OCI-LY7 (cell line): ENCODE data around the gene EML6. TPM values are rescaled to one million over a fixed set of nuclear protein-coding genes. Genes with fewer than 3 reads are reported as not detected.

ENCODE experiments used
- BruUV-seq: library from RNA; stranded (reverse); fragments of 400-500 nt; replicated peaks from 2 replicates; lab custom pipeline; 2021; lab: Mats Ljungman, UMichigan
- CTCF ChIA-PET: fragments of 300-600 bp; sonication (Branson Sonifier 250); formaldehyde crosslinking; loops from one replicate; lab custom pipeline; 2022; ENCODE audit warnings: antibody characterized with exemption; ENCODE audit not compliant: unreplicated experiment; lab: Charles Lee
- POLR2A ChIA-PET: fragments of 300-600 bp; sonication (Branson Sonifier 250); formaldehyde crosslinking; loops from one replicate; lab custom pipeline; 2022; ENCODE audit warnings: antibody characterized with exemption; lab: Charles Lee
- DNase-seq: peaks from one replicate; pipeline ENCODE4 v3.0.0-alpha.2; 2015; ENCODE audit warnings: low spot score
- H2AFZ ChIP-seq: fragments of 200-600 bp; sonication (generic), shearing (Covaris generic); 2 replicates; pipeline ENCODE4 v1.6.1; 2014; ENCODE audit warnings: mild to moderate bottlenecking, antibody characterized with exemption, low read length, moderate library complexity
- H3K27ac ChIP-seq: fragments of 200-600 bp; sonication (generic); 2 replicates; pipeline ENCODE4 v1.5.1; 2014; ENCODE audit warnings: mixed run types, low read depth, mild to moderate bottlenecking, moderate library complexity, low read length, inconsistent platforms; ENCODE audit not compliant: poor library complexity, severe bottlenecking
- H3K36me3 ChIP-seq: fragments of 200-600 bp; sonication (generic); 2 replicates; pipeline ENCODE4 v1.6.1; 2014; ENCODE audit warnings: mild to moderate bottlenecking, antibody characterized with exemption, low read length, moderate library complexity, mixed read lengths; ENCODE audit not compliant: insufficient read depth
- H3K4me1 ChIP-seq: fragments of 200-600 bp; sonication (generic); 2 replicates; pipeline ENCODE4 v1.5.1; 2014; ENCODE audit warnings: mild to moderate bottlenecking, low read length; ENCODE audit not compliant: insufficient read depth, poor library complexity, severe bottlenecking
- H3K4me2 ChIP-seq: fragments of 200-600 bp; sonication (generic); 2 replicates; pipeline ENCODE4 v1.6.1; 2014; ENCODE audit warnings: mild to moderate bottlenecking, low read length
- H3K4me3 ChIP-seq: fragments of 200-600 bp; sonication (generic); 2 replicates; pipeline ENCODE4 v1.5.1; 2014; ENCODE audit warnings: mild to moderate bottlenecking, low read depth, low read length; ENCODE audit not compliant: poor library complexity, severe bottlenecking
- H3K79me2 ChIP-seq: fragments of 200-600 bp; sonication (generic); 2 replicates; pipeline ENCODE4 v1.6.1; 2016; ENCODE audit warnings: low read depth, mild to moderate bottlenecking, low read length, moderate library complexity, mixed read lengths; ENCODE audit not compliant: insufficient read depth
- H3K9me2 ChIP-seq: fragments of 200-600 bp; sonication (generic); 2 replicates; pipeline ENCODE4 v1.6.1; 2016; ENCODE audit warnings: mild to moderate bottlenecking, low read length, mixed read lengths; ENCODE audit not compliant: insufficient read depth
- H3K9me3 ChIP-seq: fragments of 200-600 bp; sonication (generic); 2 replicates; pipeline ENCODE4 v1.6.1; 2014; ENCODE audit warnings: mild to moderate bottlenecking, mixed run types, low read length, mixed read lengths
- H4K20me1 ChIP-seq: fragments of 200-600 bp; sonication (generic); 2 replicates; pipeline ENCODE4 v1.6.1; 2014; ENCODE audit warnings: mild to moderate bottlenecking, antibody characterized with exemption, low read length, moderate library complexity, mixed read lengths; ENCODE audit not compliant: insufficient read depth
- CTCF ChIP-seq: fragments of 200-600 bp; sonication (generic); conservative IDR thresholded peaks from 2 replicates; pipeline ENCODE4 v1.5.1; 2014; ENCODE audit warnings: mild to moderate bottlenecking, antibody characterized with exemption, low read length, moderate library complexity, mixed read lengths
- EZH2phosphoT487 ChIP-seq: fragments of 200-600 bp; sonication (generic); IDR thresholded peaks from 2 replicates; pipeline ENCODE4 v1.6.1; 2018; ENCODE audit warnings: low read depth, borderline replicate concordance, mild to moderate bottlenecking, mixed run types, antibody characterized with exemption, low read length, moderate library complexity, mixed read lengths
- intact Hi-C: fragments of 100-400 bp; cut with micrococcal nuclease; formaldehyde crosslinking; loops from one replicate; pipeline ENCODE4 v1.10.0; 2022; ENCODE audit not compliant: unreplicated experiment
- total RNA-seq, 2 experiments: library from RNA; depleted of rRNA in 1 of 2; stranded (reverse); fragments of >200 nt in 1 of 2; shearing (Covaris generic) in 1 of 2; gene quantifications; 2 replicates each; pipeline ENCODE4 v1.2.3, GENCODE V29; 2014 to 2022

EML6 gene
- total RNA-seq, 2 experiments from 2014 or later = 310 to 367 TPM

DNA sequence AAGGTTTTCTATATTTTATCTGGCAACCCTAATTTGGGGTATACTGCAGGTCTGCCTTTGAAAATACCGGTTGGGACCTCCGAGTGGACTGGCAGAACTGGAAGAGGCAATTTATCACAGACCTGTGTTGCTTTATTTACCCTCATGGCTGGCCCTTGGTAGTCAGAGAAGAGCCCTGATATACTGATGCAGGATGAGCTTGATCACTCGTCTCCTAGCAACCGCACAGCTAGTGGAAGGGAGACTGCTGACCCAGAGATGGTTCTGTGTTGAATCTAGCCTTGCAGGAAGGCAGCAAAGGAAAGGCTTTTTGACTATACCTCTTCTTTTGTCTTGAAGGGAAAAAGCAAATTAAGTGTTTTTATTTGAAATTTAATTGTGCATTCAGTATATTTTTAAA, 154.7 kb downstream of the EML6 start:
- no peak overlapping the region for H3K4me3 ChIP-seq
- H3K9me2 ChIP-seq = no peaks in the 10 kb centered on the region
- H4K20me1 ChIP-seq = no peaks in the 10 kb centered on the region
- H3K79me2 ChIP-seq = no peaks in the 10 kb centered on the region
- DNase-seq = no peak
- peaks cover 83% of the 10 kb centered on the region for H3K36me3 ChIP-seq
- CTCF ChIA-PET = no interaction called here
- no peak for TF ChIP-seq CTCF
- TF ChIP-seq EZH2phosphoT487 = no peak
- BruUV-seq = no TSS peak
- no peak overlapping the region for H3K27ac ChIP-seq
- POLR2A ChIA-PET = no interaction called here
- H3K9me3 ChIP-seq = no peaks in the 10 kb centered on the region
- no peak overlapping the region for H2AFZ ChIP-seq
- H3K4me1 ChIP-seq = no peaks in the 10 kb centered on the region
- no peak overlapping the region for H3K4me2 ChIP-seq
- intact Hi-C loops = no loop called here

- POLR2A ChIA-PET = interaction anchor here (0.6 kb wide), 1 partner anchor 120 kb away, joined by 3 read pairs; no protein-coding TSS in a partner anchor
- CTCF ChIA-PET = no interaction called here
- Histone ChIP-seq H3K27ac (no peak overlapping the region), H3K4me1 (no peaks in the 10 kb centered on the region), H3K4me2 (no peak overlapping the region), H3K9me2 (no peaks in the 10 kb centered on the region), H3K9me3 (no peaks in the 10 kb centered on the region), H4K20me1 (no peaks in the 10 kb centered on the region), H3K79me2 (no peaks in the 10 kb centered on the region), H2AFZ (no peak overlapping the region), H3K36me3 (peaks cover 88% of the 10 kb centered on the region), H3K4me3 (no peak overlapping the region)
- no peak for DNase-seq
- intact Hi-C loops = no loop called here
- TF ChIP-seq EZH2phosphoT487 = no peak
- no peak for TF ChIP-seq CTCF
- BruUV-seq = no TSS peak
Measured at GRCh38 chr2:54879032-54879431, 155.6 kb downstream of the EML6 start.

- Histone ChIP-seq H3K79me2 (no peaks in the 10 kb centered on the region), H2AFZ (no peak overlapping the region), H4K20me1 (no peaks in the 10 kb centered on the region), H3K27ac (no peak overlapping the region), H3K4me2 (no peak overlapping the region), H3K9me3 (no peaks in the 10 kb centered on the region), H3K9me2 (no peaks in the 10 kb centered on the region), H3K4me3 (no peak overlapping the region), H3K36me3 (peaks cover 88% of the 10 kb centered on the region), H3K4me1 (no peaks in the 10 kb centered on the region)
- intact Hi-C loops = no loop called here
- BruUV-seq = no TSS peak
- CTCF ChIA-PET = no interaction called here
- POLR2A ChIA-PET = interaction anchor here (0.6 kb wide), 1 partner anchor 134 kb away, joined by 3 read pairs; no protein-coding TSS in a partner anchor
- no peak for TF ChIP-seq EZH2phosphoT487
- no peak for TF ChIP-seq CTCF
- no peak for DNase-seq
Measured at GRCh38 chr2:54879598-54880332, 156.3 kb downstream of the EML6 start.
